Stimulated activated CD4-positive, alpha-beta T cell treated with anti-CD3 and anti-CD28 coated beads, Interleukin-1b, Interleukin-23, amount 100 ng/mL, for 48 hours (primary cell): ENCODE measurements around the gene EP400.
"Not testable (repeated sequence)": the region's sequence is repeated elsewhere in the genome, so short reads cannot be mapped to it uniquely, and the experiment has no call there.

ENCODE experiments used
- DNase-seq: peaks from one replicate; pipeline ENCODE4 v3.0.0-alpha.2; 2020

The EP400 gene

DNA sequence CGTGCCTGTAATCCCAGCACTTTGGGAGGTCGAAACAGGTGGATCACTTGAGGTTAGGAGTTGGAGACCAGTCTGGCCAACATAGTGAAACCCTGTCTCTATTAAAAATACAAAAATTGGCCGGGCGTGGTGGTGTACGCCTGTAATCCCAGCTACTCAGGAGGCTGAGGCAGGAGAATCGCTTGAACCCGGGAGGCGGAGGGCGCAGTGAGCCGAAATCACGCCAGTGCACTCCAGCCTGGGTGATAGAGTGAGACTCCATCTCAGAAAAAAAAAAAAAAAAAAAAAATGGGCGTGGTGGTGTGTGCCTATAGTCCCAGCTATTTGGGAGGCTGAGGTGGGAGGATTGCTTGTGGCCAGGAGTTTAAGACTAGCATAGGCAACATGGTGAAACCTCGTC, 4.7 kb downstream of the EP400 start:
- DNase-seq = not testable (repeated sequence)

DNA sequence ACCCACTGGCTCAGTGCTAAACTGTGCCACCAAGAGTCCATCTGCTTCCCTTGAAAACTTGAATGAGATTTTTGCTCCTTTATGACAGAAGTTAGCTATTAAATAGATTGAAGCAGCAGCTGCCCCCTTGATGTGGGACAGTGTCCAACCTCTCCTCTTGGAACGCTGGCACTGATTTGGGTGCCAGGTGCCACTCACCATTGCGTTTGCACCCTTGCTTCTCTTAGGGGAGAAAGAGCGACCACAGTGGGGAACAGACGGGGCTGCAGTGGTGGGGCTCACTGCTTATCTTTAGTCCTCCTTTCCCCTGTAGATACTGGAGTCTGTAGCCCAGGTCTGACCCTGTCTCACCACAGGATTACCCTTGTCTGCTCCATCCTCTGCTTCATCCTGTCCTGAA, 9.4 kb downstream of the EP400 start:
- DNase-seq = no peak

DNA sequence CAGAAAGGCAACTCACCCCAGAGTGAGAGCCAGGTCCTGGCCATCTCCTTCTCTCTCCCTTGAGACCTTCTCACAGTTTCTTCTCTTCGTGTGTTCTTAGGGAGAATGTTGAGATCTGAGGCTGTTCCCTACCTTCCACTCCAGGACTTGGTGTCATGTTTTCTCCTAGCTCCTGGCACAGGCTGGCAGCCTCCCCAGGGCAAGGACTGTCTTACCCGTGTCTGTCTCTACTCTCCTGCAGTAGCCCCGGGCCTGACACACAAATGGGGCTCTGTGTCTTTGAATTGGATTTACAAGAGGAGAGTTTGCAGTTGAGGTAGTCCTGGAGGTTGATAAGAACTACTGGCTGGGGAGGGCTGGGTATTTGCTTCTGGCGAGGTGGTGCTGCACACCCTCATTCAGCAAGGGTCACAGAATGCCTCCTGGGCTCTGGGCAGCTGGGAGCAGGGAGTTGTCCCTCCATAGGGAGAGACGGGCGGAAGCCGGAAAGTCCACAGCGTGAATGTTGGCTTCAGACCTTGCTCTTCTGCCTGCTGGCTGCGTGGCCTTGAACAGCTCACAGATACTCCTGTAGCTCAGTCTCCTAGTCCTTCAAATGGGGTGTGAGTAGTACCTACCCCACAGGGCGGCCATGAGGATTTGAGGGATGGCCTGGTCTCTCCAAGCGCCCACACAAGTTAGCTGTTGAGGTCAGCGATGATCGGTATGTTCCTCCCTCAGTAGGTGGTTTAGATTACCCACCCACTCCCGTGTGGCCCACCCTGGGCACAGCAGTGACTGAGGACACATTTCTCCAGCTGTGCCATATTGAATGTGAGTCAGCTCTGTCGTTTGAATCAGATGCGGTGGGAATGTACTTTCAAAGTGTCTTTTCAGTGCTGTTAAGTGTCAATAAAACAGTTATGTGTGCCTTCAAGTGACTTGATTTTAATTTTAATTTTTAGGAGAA, 10.2 kb downstream of the EP400 start:
- DNase-seq = no peak

DNA sequence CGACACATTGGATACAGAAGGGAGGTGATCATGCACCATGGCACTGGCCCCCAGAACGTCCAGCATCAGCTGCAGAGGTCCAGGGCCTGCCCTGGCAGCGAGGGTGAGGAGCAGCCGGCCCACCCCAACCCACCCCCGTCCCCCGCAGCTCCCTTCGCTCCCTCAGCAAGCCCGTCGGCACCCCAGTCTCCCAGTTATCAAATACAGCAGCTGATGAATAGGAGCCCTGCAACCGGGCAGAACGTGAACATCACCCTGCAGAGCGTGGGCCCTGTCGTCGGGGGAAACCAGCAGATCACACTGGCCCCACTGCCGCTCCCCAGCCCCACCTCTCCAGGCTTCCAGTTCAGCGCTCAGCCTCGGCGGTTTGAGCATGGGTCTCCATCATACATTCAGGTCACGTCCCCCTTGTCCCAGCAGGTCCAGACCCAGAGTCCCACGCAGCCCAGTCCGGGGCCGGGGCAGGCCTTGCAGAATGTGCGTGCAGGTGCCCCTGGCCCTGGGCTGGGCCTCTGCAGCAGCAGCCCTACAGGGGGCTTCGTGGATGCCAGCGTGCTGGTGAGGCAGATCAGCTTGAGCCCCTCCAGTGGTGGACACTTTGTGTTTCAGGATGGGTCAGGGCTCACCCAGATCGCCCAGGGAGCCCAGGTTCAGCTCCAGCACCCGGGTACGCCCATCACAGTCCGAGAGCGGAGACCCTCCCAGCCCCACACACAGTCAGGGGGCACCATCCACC, 11.0 kb downstream of the EP400 start:
- DNase-seq = not testable (repeated sequence)

DNA sequence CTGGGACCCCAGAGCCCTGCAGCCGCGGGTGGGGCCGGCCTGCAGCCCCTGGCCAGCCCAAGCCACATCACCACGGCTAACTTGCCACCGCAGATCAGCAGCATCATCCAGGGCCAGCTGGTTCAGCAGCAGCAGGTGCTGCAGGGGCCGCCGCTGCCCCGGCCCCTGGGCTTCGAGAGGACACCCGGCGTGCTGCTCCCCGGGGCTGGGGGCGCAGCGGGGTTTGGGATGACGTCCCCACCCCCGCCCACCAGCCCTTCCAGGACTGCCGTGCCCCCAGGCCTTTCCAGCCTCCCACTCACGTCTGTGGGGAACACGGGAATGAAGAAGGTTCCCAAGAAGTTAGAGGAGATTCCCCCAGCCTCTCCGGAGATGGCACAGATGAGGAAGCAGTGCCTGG, 11.6 kb downstream of the EP400 start:
- DNase-seq = not testable (repeated sequence)

DNA sequence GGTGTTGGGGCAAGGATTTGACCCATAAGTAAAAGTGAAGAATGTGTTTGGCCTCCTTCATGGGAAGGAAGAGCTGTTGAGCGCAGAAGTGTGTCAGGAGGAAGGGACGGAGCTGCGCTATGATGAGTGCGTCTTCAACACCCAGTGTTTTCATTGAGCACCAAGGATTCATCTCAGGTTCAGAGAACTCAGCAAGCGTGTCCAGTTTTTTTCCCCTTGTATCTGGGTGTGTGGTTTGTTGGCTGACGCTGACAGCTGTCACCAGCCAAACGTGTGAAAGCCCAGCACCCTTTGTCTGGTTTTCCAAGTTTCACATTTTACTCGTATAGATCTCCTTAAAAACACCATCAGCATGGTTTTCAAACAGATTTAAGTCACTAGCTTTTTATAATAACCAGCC, 12.3 kb downstream of the EP400 start:
- no peak for DNase-seq

DNA sequence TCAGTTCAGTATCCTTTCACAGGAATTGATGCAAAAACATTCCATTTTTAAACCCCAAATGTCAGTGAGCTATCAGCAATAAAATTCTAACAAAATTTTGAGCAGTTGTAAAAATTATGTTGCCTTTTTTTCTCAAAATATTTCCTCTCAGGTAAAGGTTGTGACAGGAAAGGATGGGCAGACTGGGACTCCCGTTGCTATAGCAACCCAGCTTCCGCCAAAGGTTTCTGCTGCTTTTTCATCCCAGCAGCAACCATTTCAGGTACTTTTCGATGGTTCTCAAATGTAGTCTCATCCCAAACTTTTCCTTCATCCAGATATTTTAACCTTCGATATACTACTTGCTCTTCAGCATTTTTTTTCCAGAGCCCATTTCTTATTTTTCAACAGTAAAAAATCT, 13.6 kb downstream of the EP400 start:
- DNase-seq = no peak

DNA sequence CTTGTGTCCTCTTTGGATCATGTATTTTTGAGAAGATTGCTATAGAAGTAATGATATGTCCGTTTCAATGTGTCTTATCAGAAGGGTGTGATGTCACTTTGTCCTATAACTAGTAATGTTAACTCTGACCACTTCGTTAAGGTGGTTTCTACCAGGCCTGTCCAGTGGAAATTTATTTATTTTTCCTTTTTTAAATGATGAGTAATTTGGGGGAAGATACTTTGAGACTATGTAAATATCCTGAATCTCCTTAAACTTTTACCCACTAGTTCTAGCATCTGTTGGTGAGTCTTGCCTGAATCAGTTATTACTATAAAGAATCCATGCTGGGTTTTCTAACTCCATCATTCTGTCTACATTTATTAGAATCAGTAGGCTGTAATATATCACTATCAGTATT, 15.3 kb downstream of the EP400 start:
- no peak for DNase-seq

DNA sequence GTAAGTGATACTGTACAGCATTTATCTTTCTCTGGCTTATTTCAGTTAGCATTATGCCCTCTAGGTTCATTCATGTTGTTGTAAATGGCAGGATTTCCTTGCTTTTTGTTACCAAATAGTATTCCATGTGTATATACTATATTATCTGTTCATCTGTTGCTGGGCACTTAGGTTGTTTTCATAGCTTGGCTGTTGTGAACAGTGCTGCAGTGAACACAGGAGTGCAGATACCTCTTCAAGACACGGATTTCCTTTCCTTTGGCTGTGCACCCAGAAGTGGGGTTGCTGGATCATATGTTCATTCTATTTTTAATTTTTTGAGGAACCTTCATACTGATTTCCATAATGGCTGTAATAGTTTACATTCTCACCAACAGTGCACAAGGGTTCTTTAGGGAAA, 21.5 kb downstream of the EP400 start:
- DNase-seq = no peak

DNA sequence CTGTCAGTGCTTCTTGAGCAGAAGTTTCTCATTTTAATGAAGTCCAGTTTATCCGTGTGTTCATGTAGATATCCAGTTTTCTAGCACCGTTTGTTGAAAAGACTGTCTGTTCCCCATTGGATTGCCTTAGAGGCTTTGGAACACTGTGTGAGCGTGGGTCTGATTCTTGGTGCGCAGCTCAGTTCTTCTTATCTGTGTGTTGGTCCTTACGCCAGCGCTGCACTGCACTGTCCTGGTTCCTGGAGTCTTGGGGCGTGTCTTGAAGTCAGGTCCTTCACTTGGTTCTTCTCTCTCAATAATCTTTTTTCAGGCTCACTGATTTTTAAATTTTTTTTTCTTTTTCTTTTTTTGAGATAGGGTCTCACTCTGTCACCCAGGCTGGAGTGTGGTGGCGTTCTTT, 25.5 kb downstream of the EP400 start:
- no peak for DNase-seq

DNA sequence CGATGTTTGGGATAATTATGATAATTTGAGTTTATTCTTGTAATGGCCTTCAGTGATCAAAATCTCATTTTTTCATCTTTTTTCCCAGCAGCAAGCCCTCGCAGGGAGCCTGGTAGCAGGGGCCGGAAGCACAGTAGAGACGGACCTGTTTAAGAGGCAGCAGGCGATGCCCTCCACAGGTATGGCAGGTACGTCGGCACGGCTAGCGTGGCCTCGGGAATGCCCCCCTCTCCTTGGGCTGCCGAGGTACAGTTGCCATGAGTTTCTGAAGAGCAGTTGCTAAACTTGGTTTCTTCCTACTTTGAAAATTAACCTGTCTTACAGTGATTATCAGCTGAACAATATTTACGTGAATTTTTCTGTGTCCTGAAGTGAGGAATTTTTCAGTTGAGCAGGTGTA, 29.9 kb downstream of the EP400 start:
- no peak for DNase-seq

DNA sequence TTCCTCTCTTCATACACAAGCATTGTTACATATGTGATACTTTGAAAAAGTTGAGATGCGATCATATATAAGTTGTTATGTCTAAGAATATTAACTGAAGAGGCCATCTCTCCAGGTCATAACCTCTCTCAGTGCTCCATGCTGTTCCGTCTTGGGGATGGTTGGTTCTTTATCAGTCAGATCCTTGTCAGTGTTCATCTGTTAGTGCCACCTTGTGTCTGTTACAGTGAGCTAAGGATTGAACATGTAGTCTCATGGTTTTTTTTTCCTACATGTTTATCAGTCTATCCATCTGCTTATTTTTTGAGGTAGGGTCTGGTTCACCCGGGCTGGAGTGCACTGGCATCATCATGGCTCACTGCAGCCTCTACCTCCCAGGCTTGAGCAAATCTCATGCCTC, 30.5 kb downstream of the EP400 start:
- DNase-seq = no peak

DNA sequence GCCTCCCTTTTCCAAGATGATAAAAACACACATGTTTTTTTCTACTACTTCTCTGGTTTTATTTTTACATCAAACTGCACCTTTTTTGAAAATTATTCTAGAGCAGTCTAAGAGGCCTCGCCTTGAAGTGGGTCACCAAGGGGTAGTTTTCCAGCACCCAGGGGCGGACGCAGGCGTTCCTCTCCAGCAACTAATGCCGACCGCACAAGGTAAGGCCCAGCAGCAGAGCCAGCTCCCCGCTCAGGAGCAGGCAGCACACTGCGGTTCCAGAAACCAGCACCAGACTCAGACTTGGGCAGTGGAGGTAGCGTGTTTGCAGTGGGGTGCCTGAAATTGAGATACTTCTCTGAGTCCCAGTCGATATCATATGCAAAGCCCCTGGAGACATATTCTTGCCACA, 31.6 kb downstream of the EP400 start:
- no peak for DNase-seq

DNA sequence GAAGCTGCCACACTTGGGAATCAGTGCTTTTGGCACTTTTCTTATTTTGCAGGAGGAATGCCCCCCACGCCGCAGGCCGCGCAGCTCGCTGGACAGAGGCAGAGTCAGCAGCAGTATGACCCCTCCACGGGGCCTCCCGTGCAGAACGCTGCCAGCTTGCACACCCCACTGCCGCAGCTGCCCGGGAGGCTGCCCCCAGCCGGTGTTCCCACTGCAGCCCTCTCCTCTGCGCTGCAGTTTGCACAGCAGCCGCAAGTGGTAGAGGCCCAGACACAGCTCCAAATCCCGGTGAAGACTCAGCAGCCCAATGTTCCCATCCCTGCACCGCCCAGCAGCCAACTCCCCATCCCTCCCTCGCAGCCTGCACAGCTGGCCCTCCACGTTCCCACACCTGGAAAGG, 32.3 kb downstream of the EP400 start:
- no peak for DNase-seq

DNA sequence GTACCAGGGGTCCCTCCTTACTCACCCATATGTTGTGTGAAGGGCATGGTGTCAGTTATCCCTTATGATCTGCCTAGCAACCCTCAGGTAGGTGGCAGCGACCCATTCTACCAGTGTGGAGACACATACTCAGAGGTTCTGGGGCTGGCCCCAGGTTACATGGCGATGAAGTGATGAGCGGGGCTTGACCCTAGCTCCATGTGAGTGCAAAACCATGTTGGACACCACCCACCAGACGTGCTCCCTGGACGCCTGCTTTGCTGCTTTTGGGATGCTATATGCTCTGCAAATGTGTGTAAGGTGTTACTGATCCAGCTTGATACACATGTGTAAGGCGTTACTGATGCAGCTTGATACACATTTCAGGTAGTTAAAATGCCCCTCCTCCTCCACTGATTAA, 33.3 kb downstream of the EP400 start:
- DNase-seq = no peak

DNA sequence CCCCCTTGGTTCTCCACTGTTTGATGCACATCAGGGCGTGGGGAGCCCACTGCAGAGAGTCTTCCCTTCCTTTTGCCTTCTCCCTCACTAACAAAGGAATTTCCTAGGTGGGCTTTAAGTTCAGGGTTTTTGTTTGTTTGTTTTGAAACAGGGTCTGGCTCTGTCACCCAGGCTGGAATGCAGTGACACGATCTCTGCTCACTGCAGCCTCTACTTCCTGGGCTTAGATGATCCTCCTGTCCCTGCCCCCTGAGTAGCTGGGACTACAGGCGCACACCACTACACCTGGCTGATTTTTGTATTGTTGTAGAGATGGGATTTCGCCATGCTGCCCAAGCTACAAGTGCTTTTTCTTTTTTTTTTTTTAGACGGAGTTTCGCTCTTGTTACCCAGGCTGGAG, 33.8 kb downstream of the EP400 start:
- no peak for DNase-seq

DNA sequence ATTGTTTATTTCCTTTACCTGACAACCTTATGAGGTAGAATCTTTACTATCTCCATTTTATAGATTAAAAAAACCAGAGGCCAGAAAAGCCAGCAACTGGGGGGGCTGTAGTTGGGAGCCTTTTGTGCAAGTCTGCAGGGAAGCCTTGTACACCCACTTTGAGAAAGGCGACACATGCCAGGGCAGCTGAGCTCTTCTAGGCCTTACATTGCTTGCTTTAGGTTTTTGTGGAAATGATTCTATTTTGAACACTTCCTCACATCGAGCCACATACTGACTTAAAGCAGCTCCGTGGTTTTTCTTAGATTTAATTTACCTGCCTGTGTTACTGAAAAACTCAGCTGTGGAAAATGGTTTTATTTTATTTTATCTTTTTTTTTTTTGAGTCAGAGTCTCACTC, 34.6 kb downstream of the EP400 start:
- no peak for DNase-seq

DNA sequence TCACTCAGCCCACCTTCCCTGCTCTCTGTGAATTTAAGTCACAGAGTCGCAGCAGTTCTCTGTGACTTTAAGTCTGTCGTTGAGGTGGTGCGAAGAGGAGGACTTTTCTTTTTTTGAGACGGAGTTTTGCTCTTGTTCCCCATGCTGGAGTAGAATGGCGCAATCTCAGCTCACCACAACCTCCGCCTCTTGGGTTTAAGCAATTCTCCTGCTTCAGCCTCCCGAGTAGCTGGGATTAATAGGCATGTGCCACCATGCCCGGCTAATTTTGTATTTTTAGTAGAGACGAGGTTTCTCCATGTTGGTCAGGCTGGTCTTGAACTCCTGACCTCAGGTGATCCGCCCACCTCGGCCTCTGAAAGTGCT, 35.8 kb downstream of the EP400 start:
- DNase-seq = not testable (repeated sequence)

DNA sequence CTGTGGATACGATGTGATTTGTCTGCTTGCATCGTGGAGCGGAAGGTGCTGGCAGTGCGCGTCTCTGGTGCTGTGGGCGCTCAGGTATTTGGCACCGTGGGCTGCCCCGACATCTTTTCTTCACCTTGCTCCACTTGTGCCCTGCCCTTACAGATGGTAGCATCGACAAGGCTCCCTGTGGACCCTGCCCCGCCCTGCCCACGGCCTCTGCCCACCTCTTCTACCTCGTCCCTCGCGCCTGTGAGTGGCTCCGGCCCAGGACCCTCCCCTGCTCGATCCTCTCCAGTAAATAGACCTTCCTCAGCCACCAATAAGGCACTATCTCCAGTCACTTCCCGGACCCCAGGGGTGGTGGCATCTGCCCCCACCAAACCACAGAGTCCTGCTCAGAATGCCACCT, 36.6 kb downstream of the EP400 start:
- DNase-seq = no peak

DNA sequence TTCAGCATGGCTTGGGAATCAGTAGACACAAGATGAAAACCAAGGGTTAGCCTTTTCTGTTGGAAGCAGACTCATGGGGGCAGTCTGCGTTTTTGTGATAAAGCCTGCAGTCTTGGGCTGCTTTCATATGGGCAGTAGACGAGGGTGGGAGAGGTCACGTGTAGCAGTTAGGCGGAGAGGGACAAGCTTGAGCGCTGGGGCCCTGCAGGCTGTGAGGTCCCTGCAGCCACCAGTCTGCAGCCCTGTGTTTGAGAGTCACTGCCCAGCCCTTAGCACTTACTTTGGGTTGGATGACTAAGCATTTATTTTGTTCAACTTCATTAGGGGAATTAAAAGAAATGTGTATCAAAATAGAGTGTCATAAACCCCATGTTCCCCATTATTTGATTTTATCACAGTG, 37.2 kb downstream of the EP400 start:
- DNase-seq = no peak

DNA sequence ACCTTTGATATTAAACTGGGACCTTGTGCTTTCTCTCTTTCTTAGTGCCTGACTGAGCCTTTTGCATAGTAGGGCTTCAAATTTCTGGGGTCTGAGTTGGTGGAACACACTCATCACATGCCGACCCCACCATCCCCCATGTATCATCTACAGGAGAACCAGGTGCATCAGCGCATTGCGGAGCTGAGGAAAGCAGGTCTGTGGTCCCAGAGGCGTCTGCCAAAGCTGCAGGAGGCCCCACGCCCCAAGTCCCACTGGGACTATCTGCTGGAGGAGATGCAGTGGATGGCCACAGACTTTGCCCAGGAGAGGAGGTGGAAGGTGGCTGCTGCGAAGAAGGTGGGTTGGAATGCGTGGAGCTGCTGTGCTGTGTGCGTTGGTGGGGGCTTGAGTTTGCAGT, 37.8 kb downstream of the EP400 start:
- no peak for DNase-seq

DNA sequence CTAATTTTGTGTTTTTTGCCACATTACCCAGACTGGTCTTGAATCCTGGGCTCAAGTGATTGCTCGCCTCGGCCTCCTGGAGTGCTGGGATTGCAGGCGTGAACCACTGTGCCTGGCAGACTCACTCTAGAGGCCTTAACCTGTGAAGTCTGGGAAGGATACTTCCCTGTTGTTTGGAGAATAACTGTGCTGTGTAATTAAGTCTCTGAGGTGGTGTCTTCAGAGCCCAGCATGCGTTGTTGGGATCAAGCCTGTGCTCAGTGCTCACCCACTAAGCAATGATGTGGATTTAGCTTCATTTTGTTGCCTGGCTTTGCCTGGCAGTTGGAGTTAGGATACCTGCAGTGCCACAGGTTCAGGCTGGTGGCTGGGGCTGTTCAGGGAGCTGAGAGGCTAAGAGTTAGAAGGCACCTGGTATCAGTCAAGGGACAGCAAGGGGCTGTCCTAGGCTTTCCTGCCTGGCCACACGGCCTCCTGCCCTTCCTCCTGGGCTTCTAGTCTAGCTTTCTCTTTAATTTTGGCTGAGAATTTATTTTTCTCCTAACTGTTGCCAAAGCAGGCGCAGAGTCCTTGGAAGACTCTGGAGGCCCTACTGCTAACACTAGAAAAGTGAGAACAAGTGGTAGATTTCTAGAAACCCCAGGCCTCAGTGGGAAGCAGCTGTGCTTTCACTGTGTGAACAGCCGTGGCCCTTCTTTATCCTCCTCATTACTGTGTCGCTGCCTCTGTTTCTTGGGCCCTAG, 38.5 kb downstream of the EP400 start:
- DNase-seq = no peak

DNA sequence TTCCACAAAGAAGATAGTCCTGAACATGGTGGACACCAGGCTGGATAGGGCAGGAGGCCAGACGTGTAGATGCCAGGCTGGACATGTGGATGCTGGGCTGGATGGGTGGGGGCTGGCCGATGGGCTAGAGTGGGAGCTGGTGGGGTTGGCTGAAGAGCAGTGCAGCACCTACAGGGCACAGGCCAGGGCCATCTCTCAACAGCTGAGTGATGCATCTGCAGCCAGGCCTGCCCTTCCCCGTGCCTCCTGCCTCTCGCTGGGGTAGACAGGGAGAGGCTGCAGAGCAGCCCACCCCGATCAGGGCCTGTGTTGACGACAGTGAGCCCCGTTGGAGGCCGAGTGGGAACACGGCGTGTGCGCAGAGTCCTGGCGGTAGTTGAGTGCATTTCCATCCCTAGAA, 39.3 kb downstream of the EP400 start:
- DNase-seq = no peak
